B cell (primary cell): Measurements from ENCODE around the gene KIF26B. TPM values are rescaled to one million over a fixed set of nuclear protein-coding genes. Genes with fewer than 3 reads are reported as not detected.

ENCODE experiments used
- ATAC-seq: fragments of 200-7000 bp; cut with Tn5 transposase; one replicate; pipeline ENCODE4 v1.10.0; 2021; ENCODE audit warnings: low read depth, mild to moderate bottlenecking, moderate number of reproducible peaks, moderate library complexity
- CTCF ChIA-PET: fragments of 350-600 bp; sonication (Branson Sonifier 250); formaldehyde crosslinking; loops from one replicate; lab custom pipeline; 2021; ENCODE audit warnings: antibody characterized with exemption, inconsistent platforms; lab: Charles Lee
- POLR2A ChIA-PET: fragments of 350-600 bp; sonication (Branson Sonifier 250); formaldehyde crosslinking; loops from one replicate; lab custom pipeline; 2021; ENCODE audit warnings: antibody characterized with exemption; lab: Charles Lee
- DNase-seq: peaks from one replicate; pipeline ENCODE4 v3.0.0; 2013
- H2AFZ ChIP-seq: 2 replicates; pipeline ENCODE4 v1.6.1; 2012; ENCODE audit warnings: mild to moderate bottlenecking, low read depth, low read length; ENCODE audit not compliant: insufficient read depth, poor library complexity, severe bottlenecking
- H3K27ac ChIP-seq, 2 donors: 1 replicate in 1 of 2; 2 replicates in 1 of 2; pipeline ENCODE4 v1.5.1; 2012 to 2013; ENCODE audit warnings: low read length in 2 of 2, mild to moderate bottlenecking in 2 of 2, moderate library complexity in 1 of 2
- H3K27me3 ChIP-seq, 4 experiments: fragments of 200-600 bp in 1 of 4; sonication (generic) in 1 of 4; replicated peaks in 1 of 4; 1 replicate in 2 of 4; 2 replicates in 2 of 4; pipeline versions ENCODE4 v1.6.1 to v1.7.0; 2013 to 2016; ENCODE audit warnings: low read length in 3 of 4, mild to moderate bottlenecking in 2 of 4, mixed read lengths in 1 of 4, moderate library complexity in 1 of 4; ENCODE audit not compliant: insufficient read depth in 4 of 4, control insufficient read depth in 3 of 4; ENCODE audit errors: control extremely low read depth in 1 of 4
- H3K36me3 ChIP-seq, 2 experiments: replicated peaks in 1 of 2; 1 replicate in 1 of 2; 2 replicates in 1 of 2; pipeline versions ENCODE4 v1.6.1 to v1.7.1; 2013; ENCODE audit warnings: low read length in 1 of 2; ENCODE audit not compliant: insufficient read depth in 2 of 2, control insufficient read depth in 1 of 2; ENCODE audit errors: control extremely low read depth in 1 of 2, extremely low read depth in 1 of 2
- H3K4me1 ChIP-seq, 2 donors: fragments of 200-600 bp in 1 of 2; sonication (generic) in 1 of 2; 1 replicate in 1 of 2; 2 replicates in 1 of 2; pipeline versions ENCODE4 v1.5.1 to v1.6.1; 2013 to 2017; ENCODE audit warnings: low read length in 2 of 2; ENCODE audit not compliant: control insufficient read depth in 2 of 2, insufficient read depth in 2 of 2
- H3K4me2 ChIP-seq: replicated peaks from 2 replicates; pipeline ENCODE3; 2012; ENCODE audit warnings: mild to moderate bottlenecking, low read depth, low read length; ENCODE audit not compliant: poor library complexity, severe bottlenecking
- H3K4me3 ChIP-seq, 5 experiments: fragments of 200-600 bp in 1 of 5; sonication (generic) in 1 of 5; 1 replicate in 3 of 5; 2 replicates in 2 of 5; pipeline versions ENCODE4 v1.5.1 to v1.7.0; 2011 to 2016; ENCODE audit warnings: low read length in 4 of 5, mild to moderate bottlenecking in 4 of 5, low read depth in 2 of 5, control low read depth in 1 of 5, moderate library complexity in 1 of 5; ENCODE audit not compliant: insufficient read depth in 1 of 5; ENCODE audit errors: control extremely low read depth in 1 of 5, extremely low read depth in 1 of 5
- H3K79me2 ChIP-seq: fragments of 200-600 bp; sonication (generic); one replicate; pipeline ENCODE4 v1.6.0; 2016; ENCODE audit warnings: low read length; ENCODE audit not compliant: control insufficient read depth, insufficient read depth
- H3K9ac ChIP-seq: fragments of 200-600 bp; sonication (generic); 2 replicates; pipeline ENCODE4 v1.6.1; 2017; ENCODE audit warnings: mild to moderate bottlenecking, low read length, moderate library complexity
- H3K9me3 ChIP-seq, 3 donors: one replicate each; pipeline versions ENCODE4 v1.6.1 to v1.7.1; 2013; ENCODE audit warnings: low read length in 2 of 3; ENCODE audit not compliant: control insufficient read depth in 2 of 3, insufficient read depth in 1 of 3; ENCODE audit errors: control extremely low read depth in 1 of 3
- H4K20me1 ChIP-seq: 2 replicates; pipeline ENCODE4 v1.6.0; 2012; ENCODE audit warnings: mild to moderate bottlenecking, low read length; ENCODE audit not compliant: insufficient read depth, control insufficient read depth, poor library complexity, severe bottlenecking
- H3K27ac Mint-ChIP-seq: one replicate; pipeline ENCODE4 v1.8.0; 2021; ENCODE audit warnings: mixed read lengths
- H3K27me3 Mint-ChIP-seq: one replicate; pipeline ENCODE4 v1.8.0; 2021; ENCODE audit warnings: mixed read lengths
- H3K4me1 Mint-ChIP-seq: one replicate; pipeline ENCODE4 v1.8.0; 2021; ENCODE audit warnings: mixed read lengths
- H3K4me3 Mint-ChIP-seq: one replicate; pipeline ENCODE4 v1.8.0; 2021; ENCODE audit warnings: mixed read lengths
- H3K9me3 Mint-ChIP-seq: one replicate; pipeline ENCODE4 v1.8.0; 2022; ENCODE audit warnings: mixed read lengths; ENCODE audit not compliant: insufficient read depth
- EZH2 ChIP-seq: IDR thresholded peaks from 2 replicates; pipeline ENCODE4 v1.6.1; 2012; ENCODE audit warnings: borderline replicate concordance, low read depth, mild to moderate bottlenecking, moderate library complexity, low read length; ENCODE audit not compliant: insufficient read depth, poor library complexity, severe bottlenecking
- WGBS: methylation state at CpG from one replicate; pipeline ENCODE4 v1.1.5; 2013; ENCODE audit warnings: missing lambda C conversion rate; ENCODE audit not compliant: insufficient coverage; 5-methylcytosine and 5-hydroxymethylcytosine counted together
- intact Hi-C: fragments of 100-400 bp; cut with micrococcal nuclease; formaldehyde crosslinking; loops from one replicate; pipeline ENCODE4 v1.10.0; 2022
- polyA plus RNA-seq: library from polyadenylated mRNA; depleted of rRNA; stranded (reverse); fragments of >200 nt; gene quantifications from 2 replicates; pipeline ENCODE4 v1.2.3, GENCODE V29; 2012
- total RNA-seq, 2 donors: library from RNA; stranded (reverse); fragments of 120-200 nt in 1 of 2; gene quantifications; 1 replicate in 1 of 2; 2 replicates in 1 of 2; pipeline versions ENCODE4 v1.2.3 to v1.2.4, GENCODE V29; 2013 to 2022
- TF ChIP-seq, protein P1 (sequence below): fragments of 200-600 bp; IDR thresholded peaks from one replicate; pipeline ENCODE4 v1.8.0; 2022; ENCODE audit warnings: antibody characterized with exemption, mild to moderate bottlenecking

The KIF26B gene
- total and polyA plus RNA-seq, 2 donors (not counting 1 experiment from before 2014, with no cell fraction given) = 0.62 TPM; not detected in 1

DNA sequence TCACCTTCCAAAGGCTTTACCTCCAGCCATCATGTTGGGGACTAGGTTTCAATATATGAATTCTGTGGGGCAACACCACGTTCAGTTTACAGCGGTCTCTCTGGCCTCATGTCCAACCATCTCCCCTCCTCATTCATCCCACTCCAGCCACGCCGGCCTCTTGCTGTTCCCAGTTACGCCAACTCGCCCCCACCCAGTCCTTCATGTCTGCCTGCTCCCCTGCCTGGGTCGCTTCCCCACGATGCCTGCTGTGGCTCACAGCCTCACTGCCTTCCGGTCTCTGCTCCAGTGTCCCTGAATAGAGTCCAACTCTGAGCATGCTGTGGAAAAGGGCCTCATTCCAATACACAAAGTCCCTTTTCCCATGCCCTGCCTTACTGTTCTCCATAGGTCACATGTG lies 193.8 kb downstream of the KIF26B start:
- ChIA-PET POLR2A (no interaction called here), CTCF (no interaction called here)
- no peak overlapping the region for H3K9ac ChIP-seq
- intact Hi-C loops = no loop called here
- Mint-ChIP-seq H3K4me3 (no peak overlapping the region), H3K27ac (no peak overlapping the region), H3K9me3 (no peaks in the 10 kb centered on the region), H3K4me1 (no peaks in the 10 kb centered on the region), H3K27me3 (peaks cover 13% of the 10 kb centered on the region)
- H3K27me3 ChIP-seq = no peaks in the 10 kb centered on the region
- H3K4me1 ChIP-seq = no peaks in the 10 kb centered on the region
- no peak overlapping the region for H3K4me3 ChIP-seq
- H3K27ac ChIP-seq = no peak overlapping the region
- DNase-seq = no peak
- no peak overlapping the region for H3K4me2 ChIP-seq
- WGBS = 92% methylated on average over 9 of the region's 9 CpGs
- H3K9me3 ChIP-seq = peaks cover 0 to 4% (median 0%) of the 10 kb centered on the region in 3 donors
- H2AFZ ChIP-seq = no peak overlapping the region
- H3K36me3 ChIP-seq = no peaks in the 10 kb centered on the region
- no peaks in the 10 kb centered on the region for H4K20me1 ChIP-seq
- TF ChIP-seq, protein P1, sequence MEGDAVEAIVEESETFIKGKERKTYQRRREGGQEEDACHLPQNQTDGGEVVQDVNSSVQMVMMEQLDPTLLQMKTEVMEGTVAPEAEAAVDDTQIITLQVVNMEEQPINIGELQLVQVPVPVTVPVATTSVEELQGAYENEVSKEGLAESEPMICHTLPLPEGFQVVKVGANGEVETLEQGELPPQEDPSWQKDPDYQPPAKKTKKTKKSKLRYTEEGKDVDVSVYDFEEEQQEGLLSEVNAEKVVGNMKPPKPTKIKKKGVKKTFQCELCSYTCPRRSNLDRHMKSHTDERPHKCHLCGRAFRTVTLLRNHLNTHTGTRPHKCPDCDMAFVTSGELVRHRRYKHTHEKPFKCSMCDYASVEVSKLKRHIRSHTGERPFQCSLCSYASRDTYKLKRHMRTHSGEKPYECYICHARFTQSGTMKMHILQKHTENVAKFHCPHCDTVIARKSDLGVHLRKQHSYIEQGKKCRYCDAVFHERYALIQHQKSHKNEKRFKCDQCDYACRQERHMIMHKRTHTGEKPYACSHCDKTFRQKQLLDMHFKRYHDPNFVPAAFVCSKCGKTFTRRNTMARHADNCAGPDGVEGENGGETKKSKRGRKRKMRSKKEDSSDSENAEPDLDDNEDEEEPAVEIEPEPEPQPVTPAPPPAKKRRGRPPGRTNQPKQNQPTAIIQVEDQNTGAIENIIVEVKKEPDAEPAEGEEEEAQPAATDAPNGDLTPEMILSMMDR = no peak
- TF ChIP-seq EZH2 = no peak
- ATAC-seq = no peak
- no peaks in the 10 kb centered on the region for H3K79me2 ChIP-seq

DNA sequence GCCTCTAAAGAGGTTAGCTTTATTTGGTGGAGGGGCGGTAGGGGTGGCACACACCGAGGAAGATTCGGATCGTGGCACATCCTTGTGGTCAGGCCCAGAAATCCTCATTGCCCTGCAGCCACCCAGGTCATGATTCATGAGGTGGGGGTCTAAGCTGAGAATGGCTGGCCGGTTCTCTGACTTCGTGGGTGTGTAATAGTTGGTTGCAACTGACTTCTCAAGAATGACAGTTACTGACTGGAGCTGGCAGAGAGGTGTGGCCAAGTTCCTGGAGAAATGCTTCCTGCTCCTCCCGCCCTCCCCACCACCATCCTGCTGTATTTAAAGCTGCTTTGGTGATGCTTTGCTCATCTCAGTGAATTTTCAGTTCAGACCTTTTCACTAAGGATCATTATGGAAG lies 198.6 kb downstream of the KIF26B start:
- H3K79me2 ChIP-seq = no peaks in the 10 kb centered on the region
- H3K27me3 ChIP-seq = no peaks in the 10 kb centered on the region
- no peak overlapping the region for H3K4me3 Mint-ChIP-seq
- DNase-seq (no peak), ATAC-seq (no peak)
- TF ChIP-seq, protein P1 = no peak
- TF ChIP-seq EZH2 = no peak
- no peaks in the 10 kb centered on the region for H3K9me3 ChIP-seq
- WGBS = 96% methylated on average over 4 of the region's 7 CpGs
- H2AFZ ChIP-seq = no peak overlapping the region
- ChIA-PET POLR2A (no interaction called here), CTCF (no interaction called here)
- H3K36me3 ChIP-seq = no peaks in the 10 kb centered on the region
- H3K4me3 ChIP-seq = no peak overlapping the region
- H3K9me3 Mint-ChIP-seq = no peaks in the 10 kb centered on the region
- no peak overlapping the region for H3K9ac ChIP-seq
- no peaks in the 10 kb centered on the region for H3K4me1 ChIP-seq
- no peaks in the 10 kb centered on the region for H4K20me1 ChIP-seq
- no peaks in the 10 kb centered on the region for H3K4me1 Mint-ChIP-seq
- no peak overlapping the region for H3K27ac ChIP-seq
- H3K27me3 Mint-ChIP-seq = peaks cover 9% of the 10 kb centered on the region
- H3K27ac Mint-ChIP-seq = no peak overlapping the region
- H3K4me2 ChIP-seq = no peak overlapping the region
- intact Hi-C loops = no loop called here
